OCI-LY7 (cell line): ENCODE measurements around the gene GRK4. TPM values are rescaled to one million over a fixed set of nuclear protein-coding genes. Genes with fewer than 3 reads are reported as not detected.

Source experiments
- BruUV-seq: library from RNA; stranded (reverse); fragments of 400-500 nt; replicated peaks from 2 replicates; lab custom pipeline; 2021; lab: Mats Ljungman, UMichigan
- CTCF ChIA-PET: fragments of 300-600 bp; sonication (Branson Sonifier 250); formaldehyde crosslinking; loops from one replicate; lab custom pipeline; 2022; ENCODE audit warnings: antibody characterized with exemption; ENCODE audit not compliant: unreplicated experiment; lab: Charles Lee
- POLR2A ChIA-PET: fragments of 300-600 bp; sonication (Branson Sonifier 250); formaldehyde crosslinking; loops from one replicate; lab custom pipeline; 2022; ENCODE audit warnings: antibody characterized with exemption; lab: Charles Lee
- DNase-seq: peaks from one replicate; pipeline ENCODE4 v3.0.0-alpha.2; 2015; ENCODE audit warnings: low spot score
- H2AFZ ChIP-seq: fragments of 200-600 bp; sonication (generic), shearing (Covaris generic); 2 replicates; pipeline ENCODE4 v1.6.1; 2014; ENCODE audit warnings: mild to moderate bottlenecking, antibody characterized with exemption, low read length, moderate library complexity
- H3K27ac ChIP-seq: fragments of 200-600 bp; sonication (generic); 2 replicates; pipeline ENCODE4 v1.5.1; 2014; ENCODE audit warnings: mixed run types, low read depth, mild to moderate bottlenecking, moderate library complexity, low read length, inconsistent platforms; ENCODE audit not compliant: poor library complexity, severe bottlenecking
- H3K36me3 ChIP-seq: fragments of 200-600 bp; sonication (generic); 2 replicates; pipeline ENCODE4 v1.6.1; 2014; ENCODE audit warnings: mild to moderate bottlenecking, antibody characterized with exemption, low read length, moderate library complexity, mixed read lengths; ENCODE audit not compliant: insufficient read depth
- H3K4me1 ChIP-seq: fragments of 200-600 bp; sonication (generic); 2 replicates; pipeline ENCODE4 v1.5.1; 2014; ENCODE audit warnings: mild to moderate bottlenecking, low read length; ENCODE audit not compliant: insufficient read depth, poor library complexity, severe bottlenecking
- H3K4me2 ChIP-seq: fragments of 200-600 bp; sonication (generic); 2 replicates; pipeline ENCODE4 v1.6.1; 2014; ENCODE audit warnings: mild to moderate bottlenecking, low read length
- H3K4me3 ChIP-seq: fragments of 200-600 bp; sonication (generic); 2 replicates; pipeline ENCODE4 v1.5.1; 2014; ENCODE audit warnings: mild to moderate bottlenecking, low read depth, low read length; ENCODE audit not compliant: poor library complexity, severe bottlenecking
- H3K79me2 ChIP-seq: fragments of 200-600 bp; sonication (generic); 2 replicates; pipeline ENCODE4 v1.6.1; 2016; ENCODE audit warnings: low read depth, mild to moderate bottlenecking, low read length, moderate library complexity, mixed read lengths; ENCODE audit not compliant: insufficient read depth
- H3K9me2 ChIP-seq: fragments of 200-600 bp; sonication (generic); 2 replicates; pipeline ENCODE4 v1.6.1; 2016; ENCODE audit warnings: mild to moderate bottlenecking, low read length, mixed read lengths; ENCODE audit not compliant: insufficient read depth
- H3K9me3 ChIP-seq: fragments of 200-600 bp; sonication (generic); 2 replicates; pipeline ENCODE4 v1.6.1; 2014; ENCODE audit warnings: mild to moderate bottlenecking, mixed run types, low read length, mixed read lengths
- H4K20me1 ChIP-seq: fragments of 200-600 bp; sonication (generic); 2 replicates; pipeline ENCODE4 v1.6.1; 2014; ENCODE audit warnings: mild to moderate bottlenecking, antibody characterized with exemption, low read length, moderate library complexity, mixed read lengths; ENCODE audit not compliant: insufficient read depth
- EZH2phosphoT487 ChIP-seq: fragments of 200-600 bp; sonication (generic); IDR thresholded peaks from 2 replicates; pipeline ENCODE4 v1.6.1; 2018; ENCODE audit warnings: low read depth, borderline replicate concordance, mild to moderate bottlenecking, mixed run types, antibody characterized with exemption, low read length, moderate library complexity, mixed read lengths
- intact Hi-C: fragments of 100-400 bp; cut with micrococcal nuclease; formaldehyde crosslinking; loops from one replicate; pipeline ENCODE4 v1.10.0; 2022; ENCODE audit not compliant: unreplicated experiment
- total RNA-seq, 2 experiments: library from RNA; depleted of rRNA in 1 of 2; stranded (reverse); fragments of >200 nt in 1 of 2; shearing (Covaris generic) in 1 of 2; gene quantifications; 2 replicates each; pipeline ENCODE4 v1.2.3, GENCODE V29; 2014 to 2022
- TF ChIP-seq, protein P1 (sequence below): fragments of 200-600 bp; sonication (generic); conservative IDR thresholded peaks from 2 replicates; pipeline ENCODE4 v1.5.1; 2014; ENCODE audit warnings: mild to moderate bottlenecking, antibody characterized with exemption, low read length, moderate library complexity, mixed read lengths

Gene GRK4
- total RNA-seq, 2 experiments from 2014 or later = 6.5 to 9.1 TPM

DNA sequence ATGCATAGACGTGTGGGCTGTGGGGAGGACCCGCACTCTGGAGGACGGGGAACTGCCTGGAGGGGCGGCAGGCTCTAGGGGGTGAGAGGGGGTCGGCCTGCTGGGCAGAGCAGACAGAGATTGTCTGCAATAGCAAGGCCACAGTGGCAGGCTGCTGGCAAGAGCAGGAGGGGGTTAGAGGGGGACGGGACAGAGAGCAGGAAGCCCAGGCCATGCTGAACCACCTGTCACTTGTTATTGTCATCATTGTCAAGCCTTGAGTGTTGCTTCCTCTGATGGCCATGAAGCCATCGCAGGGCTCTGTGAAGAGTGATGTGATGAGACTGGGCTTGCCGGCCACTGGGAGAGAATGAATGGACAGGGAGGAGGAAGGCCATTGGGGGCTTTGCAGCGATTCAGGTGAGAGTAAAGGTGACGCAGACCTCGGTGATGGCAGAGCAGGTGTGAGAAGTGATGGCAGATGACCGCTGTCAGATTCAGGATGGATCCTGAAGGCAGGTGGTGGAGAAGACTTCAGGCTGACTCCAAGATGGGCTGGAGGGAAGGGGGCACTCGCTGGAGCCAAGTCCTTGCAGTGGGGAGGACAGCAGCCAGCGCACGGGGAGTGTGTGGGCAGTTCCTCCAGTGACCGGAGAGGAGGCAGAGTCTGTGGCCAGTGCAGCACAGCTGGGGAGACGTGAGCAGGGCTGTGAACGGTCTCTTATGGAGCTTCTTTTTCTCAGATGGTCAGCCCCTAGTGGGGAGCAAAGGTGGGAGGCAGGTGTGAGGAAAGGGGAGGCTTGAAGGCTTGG is 67.4 kb downstream of the GRK4 start:
- CTCF ChIA-PET = interaction anchor here (0.6 kb wide), 1 partner anchor 150 kb away, joined by 3 read pairs; no protein-coding TSS in a partner anchor
- no peaks in the 10 kb centered on the region for H3K9me2 ChIP-seq
- H4K20me1 ChIP-seq = no peaks in the 10 kb centered on the region
- H3K4me1 ChIP-seq = no peaks in the 10 kb centered on the region
- DNase-seq = no peak
- BruUV-seq = no TSS peak
- POLR2A ChIA-PET = no interaction called here
- TF ChIP-seq EZH2phosphoT487 = no peak
- TF ChIP-seq, protein P1, sequence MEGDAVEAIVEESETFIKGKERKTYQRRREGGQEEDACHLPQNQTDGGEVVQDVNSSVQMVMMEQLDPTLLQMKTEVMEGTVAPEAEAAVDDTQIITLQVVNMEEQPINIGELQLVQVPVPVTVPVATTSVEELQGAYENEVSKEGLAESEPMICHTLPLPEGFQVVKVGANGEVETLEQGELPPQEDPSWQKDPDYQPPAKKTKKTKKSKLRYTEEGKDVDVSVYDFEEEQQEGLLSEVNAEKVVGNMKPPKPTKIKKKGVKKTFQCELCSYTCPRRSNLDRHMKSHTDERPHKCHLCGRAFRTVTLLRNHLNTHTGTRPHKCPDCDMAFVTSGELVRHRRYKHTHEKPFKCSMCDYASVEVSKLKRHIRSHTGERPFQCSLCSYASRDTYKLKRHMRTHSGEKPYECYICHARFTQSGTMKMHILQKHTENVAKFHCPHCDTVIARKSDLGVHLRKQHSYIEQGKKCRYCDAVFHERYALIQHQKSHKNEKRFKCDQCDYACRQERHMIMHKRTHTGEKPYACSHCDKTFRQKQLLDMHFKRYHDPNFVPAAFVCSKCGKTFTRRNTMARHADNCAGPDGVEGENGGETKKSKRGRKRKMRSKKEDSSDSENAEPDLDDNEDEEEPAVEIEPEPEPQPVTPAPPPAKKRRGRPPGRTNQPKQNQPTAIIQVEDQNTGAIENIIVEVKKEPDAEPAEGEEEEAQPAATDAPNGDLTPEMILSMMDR = no peak
- intact Hi-C loops = loop anchor here (5.0 kb wide), 1 partner anchor 53 kb away; no protein-coding TSS in a partner anchor
- H3K4me2 ChIP-seq = no peak overlapping the region
- no peak overlapping the region for H2AFZ ChIP-seq
- no peak overlapping the region for H3K27ac ChIP-seq
- H3K79me2 ChIP-seq = no peaks in the 10 kb centered on the region
- H3K36me3 ChIP-seq = no peaks in the 10 kb centered on the region
- H3K4me3 ChIP-seq = no peak overlapping the region
- no peaks in the 10 kb centered on the region for H3K9me3 ChIP-seq

DNA sequence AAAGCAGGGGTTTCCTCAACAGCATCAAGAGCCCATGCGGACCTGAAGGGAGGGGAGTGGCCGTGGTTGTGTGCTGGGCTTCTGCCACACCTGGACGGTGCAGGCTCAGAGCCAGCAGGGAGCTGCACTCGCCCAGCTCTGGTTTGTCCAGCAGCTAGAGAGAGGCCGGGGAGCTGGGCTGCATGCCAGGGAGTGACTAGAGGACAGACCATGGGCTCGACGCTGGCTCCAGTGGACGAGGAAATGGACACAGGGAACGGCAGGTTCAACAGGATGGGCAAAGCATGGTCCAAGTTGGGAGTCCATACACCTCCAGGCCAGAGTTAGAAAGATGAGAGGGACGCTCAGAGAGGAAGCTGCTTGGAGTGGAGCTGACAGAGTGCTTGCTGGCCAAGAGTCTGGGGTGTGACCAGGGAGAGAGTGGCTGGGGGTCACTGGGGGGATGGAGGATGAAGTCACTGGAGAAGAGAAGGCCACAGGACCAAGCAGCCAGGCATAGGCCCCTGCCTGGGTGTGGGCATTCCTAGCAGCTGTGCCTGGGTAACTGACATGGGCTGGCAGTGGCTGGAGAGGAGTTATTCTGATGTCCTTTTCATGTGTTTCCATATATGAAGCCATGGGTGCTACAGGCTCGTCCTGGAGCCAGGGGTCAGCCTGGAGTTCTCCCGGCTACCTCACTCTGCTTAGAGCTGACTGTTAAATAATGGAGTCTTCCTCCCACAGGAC is 68.1 kb downstream of the GRK4 start:
- H3K4me1 ChIP-seq = no peaks in the 10 kb centered on the region
- no peak overlapping the region for H3K4me3 ChIP-seq
- ChIA-PET POLR2A (interaction anchor here (0.6 to 0.7 kb wide), 2 partner anchors 27 to 126 kb away, joined by 3 read pairs; no protein-coding TSS in a partner anchor), CTCF (no interaction called here)
- no peaks in the 10 kb centered on the region for H3K36me3 ChIP-seq
- no peaks in the 10 kb centered on the region for H3K79me2 ChIP-seq
- no peaks in the 10 kb centered on the region for H4K20me1 ChIP-seq
- intact Hi-C loops = loop anchor here (5.0 kb wide), 1 partner anchor 54 kb away; no protein-coding TSS in a partner anchor
- no peak overlapping the region for H3K4me2 ChIP-seq
- no peaks in the 10 kb centered on the region for H3K9me3 ChIP-seq
- DNase-seq = no peak
- no peak overlapping the region for H2AFZ ChIP-seq
- TF ChIP-seq EZH2phosphoT487 = no peak
- TF ChIP-seq, protein P1 = no peak
- no TSS peak for BruUV-seq
- H3K9me2 ChIP-seq = no peaks in the 10 kb centered on the region
- H3K27ac ChIP-seq = no peak overlapping the region
